MV-4-11 (cell line): Measurements from ENCODE around the gene BRI3BP.

Experiments
- DNase-seq: peaks from one replicate; lab custom pipeline; 2025; lab: John Stamatoyannopoulos, UW

BRI3BP gene, protein sequence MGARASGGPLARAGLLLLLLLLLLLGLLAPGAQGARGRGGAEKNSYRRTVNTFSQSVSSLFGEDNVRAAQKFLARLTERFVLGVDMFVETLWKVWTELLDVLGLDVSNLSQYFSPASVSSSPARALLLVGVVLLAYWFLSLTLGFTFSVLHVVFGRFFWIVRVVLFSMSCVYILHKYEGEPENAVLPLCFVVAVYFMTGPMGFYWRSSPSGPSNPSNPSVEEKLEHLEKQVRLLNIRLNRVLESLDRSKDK

DNA sequence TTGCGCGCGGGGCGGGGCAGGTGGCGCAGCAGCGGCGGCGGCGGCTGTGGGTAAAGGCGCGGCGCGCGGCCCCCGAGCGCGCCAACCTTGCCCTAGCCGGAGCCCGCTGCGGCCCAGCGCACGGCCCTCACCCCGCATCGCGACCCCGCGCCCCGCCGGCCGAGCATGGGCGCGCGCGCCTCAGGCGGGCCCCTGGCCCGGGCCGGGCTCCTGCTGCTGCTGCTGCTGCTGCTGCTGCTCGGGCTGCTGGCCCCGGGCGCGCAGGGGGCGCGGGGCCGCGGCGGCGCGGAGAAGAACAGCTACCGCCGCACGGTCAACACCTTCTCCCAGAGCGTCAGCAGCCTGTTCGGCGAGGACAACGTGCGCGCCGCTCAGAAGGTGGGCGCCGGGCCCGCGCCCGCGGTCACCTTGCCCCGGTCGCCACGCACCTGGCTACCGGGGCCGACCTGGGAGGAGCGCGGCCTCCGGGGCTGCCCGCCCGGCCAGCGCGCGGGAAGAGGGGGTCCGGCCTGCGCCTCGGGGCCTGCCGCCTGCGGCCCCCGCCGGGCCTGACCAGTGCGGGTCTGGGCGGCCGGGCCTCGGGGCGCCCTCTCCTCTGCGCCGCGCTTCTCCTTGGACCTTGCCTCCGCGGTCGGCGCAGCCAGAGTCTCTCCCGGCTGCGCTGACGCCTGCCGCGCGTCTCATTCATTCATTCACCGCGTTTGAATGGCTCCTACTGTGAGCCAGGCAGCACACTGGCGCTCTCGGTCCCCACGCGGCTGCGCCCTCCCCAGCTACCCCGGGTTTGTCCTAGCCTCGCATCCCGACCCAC lies at the start of gene BRI3BP:
Gene BRI3BP (plus strand): TSS at position 20 of the 811 bp plus-strand sequence. CDS start 146 bp downstream, at position 166.
- DNase-seq = peak; percentile 17

DNA sequence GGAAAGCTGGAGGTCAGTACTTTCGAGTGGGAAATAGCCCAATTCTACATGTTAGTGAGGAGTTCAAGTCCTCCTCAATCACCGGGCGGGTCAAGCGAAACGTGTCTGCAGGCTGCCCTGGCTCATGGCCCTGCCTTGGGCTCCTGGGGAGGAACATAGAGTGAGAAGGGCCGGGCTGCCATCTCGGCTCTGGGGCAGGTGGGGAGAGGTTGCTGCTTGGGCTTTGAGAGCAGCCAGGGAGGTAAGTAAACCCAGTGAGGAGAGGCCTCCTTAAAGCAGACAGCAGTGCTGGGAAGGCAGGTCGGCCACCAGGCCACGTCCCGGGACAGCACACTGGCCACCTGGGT lies 47.0 kb upstream of the BRI3BP start:
- no peak for DNase-seq

DNA sequence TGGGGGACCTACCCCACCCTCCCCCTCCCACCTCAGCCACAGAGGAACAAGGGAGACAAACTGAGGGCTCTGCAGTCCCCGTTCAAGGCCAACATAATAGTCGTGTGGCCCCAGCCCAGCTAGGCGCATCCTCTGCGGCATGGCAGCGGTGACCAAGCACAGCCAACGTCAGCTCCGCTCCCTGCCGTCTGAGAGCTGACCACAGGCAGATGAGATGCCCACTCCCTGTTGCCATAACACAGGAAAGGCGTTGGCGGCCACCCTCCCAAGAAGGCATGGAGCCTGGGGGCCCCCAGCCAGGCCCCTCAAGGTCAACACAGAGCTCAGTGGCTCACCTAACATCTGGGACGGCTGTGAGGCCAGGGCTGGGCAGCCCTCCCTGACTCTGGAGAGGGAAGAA lies 46.4 kb upstream of the BRI3BP start:
- DNase-seq = no peak

DNA sequence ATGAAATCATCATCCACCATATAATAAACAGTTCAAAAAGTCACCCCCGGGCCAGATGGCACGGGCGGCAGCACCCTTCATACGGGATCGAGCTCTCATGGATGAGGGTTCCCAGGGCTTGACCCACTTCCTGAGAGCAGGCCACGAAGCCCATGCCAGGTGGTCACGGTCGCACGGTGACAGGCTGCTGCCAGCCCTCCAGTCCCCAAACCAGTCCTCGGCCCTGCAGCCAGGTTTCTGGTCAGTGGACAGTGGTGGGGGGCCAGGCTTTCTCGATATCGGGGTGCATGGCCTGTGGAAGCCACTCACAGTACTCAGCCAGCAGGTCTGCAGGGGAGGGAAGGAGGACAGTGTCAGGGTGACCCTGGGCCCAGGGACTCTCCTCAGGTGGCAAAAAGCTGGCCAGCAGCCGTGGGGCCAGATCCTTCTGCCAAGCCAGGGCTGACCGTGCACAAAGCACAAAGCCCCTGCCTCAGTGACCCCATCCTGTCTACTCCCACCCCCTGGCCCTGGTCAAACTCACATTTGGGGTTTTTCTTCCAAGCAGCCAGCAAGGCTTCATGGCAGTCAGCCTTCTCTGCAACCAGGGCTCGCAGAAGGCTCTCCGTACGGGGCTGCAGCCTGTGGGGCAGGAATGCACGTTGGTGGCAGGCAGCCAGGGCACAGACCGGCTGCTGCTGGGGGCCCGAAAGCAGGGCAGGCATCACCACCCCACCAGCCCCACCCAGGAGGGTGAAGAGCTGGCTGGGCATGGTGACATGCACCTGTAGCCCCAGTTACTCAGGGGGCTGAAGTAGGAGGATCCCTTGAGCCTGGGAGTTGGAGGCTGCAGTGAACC lies 45.7 kb upstream of the BRI3BP start:
- no peak for DNase-seq

DNA sequence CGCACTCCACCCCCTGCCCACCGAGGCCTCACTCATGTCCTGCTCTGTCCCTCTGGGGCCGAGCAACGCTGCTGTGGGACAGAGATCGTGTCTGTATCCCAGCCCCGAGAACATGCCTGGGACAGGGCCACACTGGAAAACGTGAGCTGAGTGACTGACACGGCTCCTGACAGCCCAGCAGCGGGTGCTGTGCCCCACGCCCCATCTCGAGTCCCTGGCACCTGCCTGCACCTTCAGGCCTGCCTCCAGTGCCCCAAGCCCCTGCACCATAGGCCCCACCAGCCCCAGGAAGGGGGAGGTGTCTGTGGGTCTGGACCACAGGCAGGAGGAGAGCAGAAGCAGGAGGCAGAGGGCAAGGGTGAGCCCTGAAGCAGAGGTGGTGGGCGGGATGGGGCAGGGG lies 44.4 kb upstream of the BRI3BP start:
- DNase-seq = no peak

DNA sequence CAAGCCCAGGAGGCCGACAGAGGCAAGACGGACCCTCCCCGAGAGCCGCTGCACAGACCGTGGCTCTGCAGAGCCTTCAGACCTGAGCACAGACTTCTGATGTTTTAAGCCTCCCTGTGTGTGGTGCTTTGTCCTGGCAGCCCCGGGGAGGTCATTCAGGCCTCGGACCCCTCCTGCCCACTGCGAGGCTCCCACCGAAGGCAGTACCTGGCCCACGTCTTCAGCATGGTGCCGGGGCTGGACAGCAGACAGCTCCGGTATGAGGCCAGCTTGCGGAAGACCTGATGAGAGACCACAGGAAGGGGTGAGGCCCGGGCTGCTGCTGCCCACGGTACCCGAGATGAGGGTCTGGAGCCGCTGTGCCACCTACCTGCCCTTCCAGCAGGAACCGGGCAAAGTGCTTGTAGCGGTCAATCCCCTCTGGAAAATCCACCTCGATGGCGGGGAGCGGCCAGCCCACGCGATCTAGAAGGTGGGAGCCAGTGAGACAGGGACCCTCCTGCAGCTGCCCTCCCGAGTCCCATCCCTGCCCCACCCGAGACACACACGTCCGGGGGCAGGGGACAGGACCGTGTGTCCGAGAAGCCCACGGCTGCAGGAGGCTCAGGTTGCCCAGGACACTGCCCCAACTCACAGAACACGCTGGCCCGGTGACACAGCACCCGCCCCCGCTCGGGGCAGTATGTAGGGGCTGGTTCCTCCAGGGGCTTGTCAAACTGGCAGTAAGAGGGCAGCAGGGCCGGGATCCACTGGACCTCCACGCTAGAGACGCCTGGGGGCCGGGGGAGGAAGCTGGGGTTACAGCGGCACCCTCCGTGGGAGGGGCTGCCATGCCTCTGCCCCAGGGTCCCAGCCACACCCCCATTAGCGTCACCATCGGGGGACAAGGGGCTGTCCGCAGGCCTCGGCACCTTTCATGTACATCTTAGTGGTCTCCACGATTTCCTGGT lies 43.4 kb upstream of the BRI3BP start:
- DNase-seq = no peak

DNA sequence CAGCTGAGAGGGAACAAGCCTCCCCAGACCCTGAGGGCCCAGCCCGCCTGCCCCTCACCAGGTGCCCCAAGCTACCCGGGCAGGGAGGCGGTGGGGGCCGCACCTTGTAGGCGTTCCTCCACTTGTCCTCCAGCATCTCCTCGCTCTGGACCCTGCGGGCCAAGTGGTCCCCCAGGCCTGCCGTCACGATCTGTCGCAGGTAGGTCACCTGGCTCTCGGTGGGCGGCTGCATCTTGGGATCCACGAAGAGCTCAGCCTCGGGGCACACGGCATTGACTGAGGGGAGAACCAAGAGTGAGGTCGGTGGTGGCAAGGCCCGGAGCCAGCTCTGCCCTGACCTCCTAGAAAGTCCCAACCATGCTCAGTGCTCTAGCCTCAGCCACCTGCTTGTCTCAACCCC lies 41.1 kb upstream of the BRI3BP start:
- DNase-seq = no peak

DNA sequence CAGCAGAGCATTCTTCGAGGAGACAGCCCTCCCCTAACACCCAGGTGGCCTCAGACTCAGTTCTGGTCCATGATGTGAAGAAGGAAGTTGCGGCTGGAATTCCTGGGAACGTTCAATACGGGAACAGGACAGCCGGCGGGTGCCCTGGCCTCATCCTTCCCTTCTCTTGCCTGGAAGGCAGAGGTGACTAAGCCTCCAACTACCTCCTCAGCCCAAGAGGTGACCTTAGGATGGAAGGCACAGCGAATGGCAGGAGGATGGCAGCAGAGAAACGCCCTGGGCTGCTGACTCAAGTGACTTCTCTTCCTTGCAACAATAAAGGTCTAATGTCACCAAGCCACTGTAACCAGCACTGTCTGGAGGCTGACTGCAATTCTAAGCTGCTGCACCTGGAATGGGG lies 40.6 kb upstream of the BRI3BP start:
- no peak for DNase-seq

DNA sequence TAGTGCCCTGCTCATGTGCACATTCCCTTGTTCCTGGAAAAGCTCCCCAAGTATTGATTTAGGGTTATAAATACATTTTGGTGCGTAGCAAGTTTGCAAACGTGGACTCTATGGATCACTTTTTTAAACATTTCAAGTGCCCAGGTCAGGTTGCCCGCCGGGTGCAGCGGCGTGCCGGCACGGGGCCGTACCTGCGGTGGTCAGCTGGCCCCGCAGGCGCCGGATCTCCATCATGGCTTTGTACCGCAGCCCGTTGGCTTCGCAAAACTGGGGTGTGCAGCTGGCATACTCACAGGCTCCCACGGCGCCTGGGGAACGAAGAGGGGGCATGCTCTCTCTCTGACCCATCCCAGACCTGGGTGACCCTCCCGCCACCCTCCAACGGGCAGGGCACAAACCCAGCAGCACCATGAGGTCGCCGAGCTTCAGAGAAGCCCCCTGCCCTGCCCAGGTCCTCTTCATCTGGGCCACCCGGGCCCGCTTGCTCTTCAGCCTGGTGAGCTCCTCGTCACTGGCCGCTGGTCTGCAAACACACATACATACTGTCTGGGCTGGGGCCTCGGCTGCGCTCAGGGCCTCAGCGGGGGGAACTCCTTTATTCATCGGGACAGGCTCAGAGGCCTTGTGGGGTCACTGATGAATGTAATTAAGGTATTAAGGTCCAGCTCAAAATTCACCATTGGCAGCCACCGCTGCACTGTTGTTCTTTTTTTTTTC lies 39.6 kb upstream of the BRI3BP start:
- no peak for DNase-seq

DNA sequence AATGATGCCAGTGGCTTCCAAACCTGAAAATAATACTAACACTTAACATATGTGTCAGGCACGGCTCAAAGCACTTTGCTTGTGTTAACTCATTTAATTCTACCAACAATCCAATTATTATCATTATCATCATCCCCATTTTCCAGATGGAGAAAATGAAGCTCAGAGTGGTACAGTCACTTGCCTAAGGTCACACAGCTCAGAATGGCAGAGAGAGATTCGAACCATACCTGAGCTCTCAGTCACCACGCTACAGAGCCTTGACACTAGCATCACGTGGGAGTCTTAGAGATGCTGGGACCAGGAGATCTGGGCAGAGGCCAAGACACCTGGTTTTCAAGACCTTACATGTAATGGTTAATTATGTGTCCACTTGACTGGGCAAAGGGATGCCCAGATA lies 38.7 kb upstream of the BRI3BP start:
- DNase-seq = no peak

DNA sequence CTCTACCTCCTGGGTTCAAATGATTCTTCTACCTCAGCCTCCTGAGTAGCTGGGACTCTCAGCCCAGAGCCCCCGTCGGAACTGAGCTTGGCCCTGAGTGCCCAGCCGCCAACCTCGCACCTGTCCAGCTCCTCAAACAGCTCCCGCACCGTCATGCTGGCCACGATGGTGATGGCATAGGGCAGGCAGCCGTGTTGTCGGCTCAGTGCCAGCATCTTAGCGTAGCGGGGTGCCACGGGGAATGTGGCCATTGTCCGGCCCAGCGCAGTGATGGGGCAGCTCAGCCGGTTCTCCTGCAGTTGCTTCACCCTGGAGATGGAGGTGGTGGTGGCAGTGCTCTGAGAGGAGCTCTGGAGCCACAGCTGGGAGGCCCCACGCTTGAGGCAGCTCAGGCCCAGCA lies 36.9 kb upstream of the BRI3BP start:
- no peak for DNase-seq

DNA sequence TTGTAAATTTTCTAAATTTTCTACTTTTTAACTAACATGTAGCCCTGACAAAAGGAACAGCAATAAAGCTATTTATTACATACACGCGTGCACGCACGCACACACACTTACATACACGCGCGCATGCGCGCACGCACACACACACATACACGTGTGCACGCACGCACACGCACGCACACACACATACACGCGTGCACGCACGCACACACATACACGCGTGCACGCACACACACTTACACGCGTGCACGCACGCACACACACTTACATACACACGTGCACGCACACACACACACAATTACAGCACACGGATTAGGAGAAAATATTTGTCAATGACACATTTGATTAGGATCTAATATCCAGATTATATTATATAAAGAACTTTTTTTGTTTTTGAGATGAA lies 32.4 kb upstream of the BRI3BP start:
- no peak for DNase-seq

DNA sequence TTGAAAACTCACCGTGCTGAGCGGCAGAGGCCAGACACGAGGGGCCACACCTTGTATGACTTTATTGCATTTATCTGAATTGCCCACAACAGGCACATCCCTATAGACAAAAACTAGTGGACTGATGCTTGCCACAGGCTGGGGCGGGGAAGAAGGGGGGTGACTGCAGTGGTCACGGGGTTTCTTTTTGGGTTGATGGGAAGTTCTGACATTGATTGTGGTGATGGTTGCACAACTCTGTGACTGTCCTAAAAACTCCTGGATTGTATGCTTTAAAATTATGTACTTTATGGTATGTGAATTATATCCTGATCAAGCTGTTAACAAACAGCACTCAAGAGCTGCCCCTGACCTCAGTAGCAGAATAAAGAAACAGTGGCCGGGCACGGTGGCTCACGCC lies 30.2 kb upstream of the BRI3BP start:
- DNase-seq = peak; percentile 60

DNA sequence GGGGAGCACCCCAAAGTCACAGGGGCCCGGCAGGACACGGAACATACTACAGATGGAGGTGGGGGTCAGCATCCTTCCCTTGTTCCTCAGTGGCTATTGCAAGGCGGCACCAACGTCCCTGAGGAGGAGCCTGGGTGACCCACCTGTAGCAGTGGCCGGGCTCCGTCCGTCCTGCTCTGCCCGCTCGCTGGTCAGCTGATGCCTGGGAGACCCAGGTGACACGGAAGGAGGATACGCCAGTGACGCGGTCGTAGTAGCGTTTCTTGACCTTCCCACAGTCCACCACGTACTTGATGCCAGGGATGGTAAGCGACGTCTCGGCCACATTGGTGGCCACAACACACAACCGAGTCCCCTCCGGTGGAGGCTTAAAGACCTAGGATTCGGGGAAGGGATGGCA lies 29.2 kb upstream of the BRI3BP start:
- DNase-seq = no peak

DNA sequence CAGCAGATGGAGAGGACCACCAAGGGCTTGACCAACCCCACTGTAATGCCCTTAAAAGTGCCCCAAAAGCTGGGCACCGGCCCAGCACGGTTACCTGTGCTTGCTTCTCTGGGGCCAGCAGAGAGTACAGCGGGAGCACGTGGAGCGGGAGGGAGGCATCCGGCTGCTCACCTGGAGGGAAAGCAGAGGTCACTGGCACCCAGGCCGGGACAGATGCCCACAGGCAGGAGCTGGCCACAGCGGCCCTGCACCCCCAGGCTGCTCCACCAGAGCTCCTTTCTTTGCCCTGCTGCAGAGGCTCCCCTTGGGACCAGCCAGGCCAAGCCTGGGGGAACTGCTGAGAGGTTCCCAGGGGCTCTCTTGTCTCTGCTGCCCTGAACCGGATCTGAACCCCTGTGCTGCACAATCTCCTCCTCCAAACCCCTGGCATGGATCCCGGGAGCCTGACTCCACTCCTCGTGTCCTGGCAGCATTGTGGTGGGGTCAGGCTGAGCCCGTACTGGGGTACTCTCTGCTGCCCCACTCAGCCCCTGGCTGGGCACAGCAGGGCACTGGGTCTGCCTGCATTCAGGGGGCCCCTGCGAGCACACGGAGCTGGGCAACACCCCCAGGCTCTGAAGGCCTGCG lies 28.5 kb upstream of the BRI3BP start:
- no peak for DNase-seq

DNA sequence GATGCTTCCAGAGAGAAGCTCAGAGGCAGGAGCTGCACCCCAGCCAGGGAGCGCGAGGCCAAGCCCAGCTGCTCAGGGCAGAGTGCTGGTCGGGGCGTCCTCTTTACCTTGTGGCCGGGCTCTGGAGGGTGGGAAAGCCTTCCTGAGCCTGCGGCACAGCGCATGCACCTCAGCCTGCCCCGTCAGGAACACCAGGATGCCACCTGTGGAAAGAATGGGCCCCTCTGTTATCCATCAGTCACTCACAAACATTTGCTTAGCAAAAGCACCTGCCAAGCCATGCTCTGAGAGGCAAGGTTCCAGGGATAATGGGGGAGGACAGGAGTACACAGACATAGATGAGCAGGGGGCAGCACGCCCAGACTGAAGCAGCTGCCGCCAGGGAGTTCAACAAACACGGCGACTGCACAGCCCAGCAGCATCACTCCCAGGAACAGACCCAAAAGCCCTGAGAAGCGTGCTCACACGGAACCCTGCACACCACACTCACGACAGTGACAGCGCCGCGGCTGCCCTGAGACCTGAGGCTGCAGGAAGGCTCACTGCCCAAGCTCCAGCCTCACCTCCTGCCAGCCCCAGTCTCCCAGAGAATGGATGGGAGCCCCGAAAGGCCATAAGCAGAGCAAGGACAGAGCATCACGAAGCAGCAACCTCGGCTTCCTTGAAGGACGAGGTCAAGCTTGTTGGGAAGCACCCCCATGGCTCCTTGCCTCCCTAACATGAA lies 26.3 kb upstream of the BRI3BP start:
- no peak for DNase-seq

DNA sequence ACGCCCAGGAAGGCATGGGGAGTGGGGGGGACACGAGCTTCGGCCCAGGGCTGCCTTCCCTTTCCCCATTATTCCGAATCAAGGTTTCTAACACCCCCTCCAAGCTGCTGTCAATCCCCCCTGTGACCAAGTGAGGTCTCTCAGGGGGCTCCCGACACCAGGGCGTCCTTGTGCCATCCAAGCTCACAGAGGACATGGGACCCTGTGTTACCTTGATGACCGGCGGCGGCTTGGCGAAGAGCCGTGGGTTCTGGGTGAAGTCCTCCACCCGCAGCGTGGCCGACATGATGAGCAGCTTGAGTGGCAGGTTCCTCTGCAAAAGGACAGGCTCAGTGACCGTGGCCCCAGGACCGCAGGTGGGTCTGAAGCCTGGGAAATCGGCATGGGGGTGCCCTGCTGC lies 24.8 kb upstream of the BRI3BP start:
- DNase-seq = no peak

DNA sequence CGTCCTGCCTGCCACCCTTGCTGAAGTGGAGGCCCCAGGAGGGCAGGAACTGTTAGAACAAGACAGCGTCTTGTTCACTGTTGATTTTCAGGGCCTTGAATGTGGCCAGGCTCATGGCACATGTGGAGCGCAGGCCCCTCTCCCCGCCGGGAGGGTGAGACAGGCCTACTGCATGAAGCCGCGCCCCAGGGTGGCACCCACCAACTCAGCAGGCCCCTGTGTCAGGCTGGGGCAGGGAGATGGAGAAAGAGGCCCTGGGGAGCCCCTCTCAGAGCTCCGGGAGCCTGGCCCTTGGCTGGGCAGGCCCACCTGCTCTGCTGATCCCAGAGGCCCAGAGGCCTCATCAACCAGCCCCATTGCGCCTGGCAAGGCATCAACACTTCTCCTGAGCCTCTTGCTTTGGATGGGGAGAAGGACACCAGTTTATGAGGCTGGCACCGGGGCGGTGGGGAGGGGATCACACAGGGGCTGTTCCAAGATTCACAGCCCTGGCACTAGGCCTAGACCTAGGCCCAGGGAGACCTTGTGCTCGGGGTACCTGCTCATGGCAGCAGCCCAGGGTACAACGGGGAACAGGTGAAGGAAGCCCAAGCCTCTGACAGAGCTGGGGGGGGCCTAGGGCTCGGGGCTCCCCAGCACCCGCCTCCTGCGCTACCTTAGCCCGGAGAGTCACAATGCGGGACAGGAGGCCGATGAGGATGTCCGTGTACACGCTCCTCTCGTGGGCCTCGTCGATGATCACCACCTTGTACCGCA lies 22.6 kb upstream of the BRI3BP start:
- DNase-seq = no peak

DNA sequence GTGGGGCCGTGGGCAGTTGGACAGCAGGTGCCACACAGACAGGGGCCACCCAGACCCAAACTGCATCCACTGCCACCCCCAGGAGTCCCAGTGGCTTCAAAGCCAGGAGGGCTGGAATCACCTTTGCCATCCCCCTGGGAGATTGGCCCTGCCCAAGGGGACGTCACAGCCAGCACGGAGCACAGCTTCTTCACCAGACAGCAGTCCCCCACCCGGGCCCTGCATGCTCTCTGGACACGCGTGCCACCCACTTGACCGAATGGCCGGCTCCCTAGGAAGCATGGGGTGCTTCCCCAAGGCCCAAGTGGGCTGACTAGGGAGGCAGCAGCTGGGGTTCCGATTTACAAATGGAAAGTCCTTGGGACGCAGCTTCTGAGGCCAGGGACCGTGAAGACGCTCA lies 21.8 kb upstream of the BRI3BP start:
- no peak for DNase-seq
